Effector CD8-positive, alpha-beta T cell (primary cell): ENCODE data around the gene FIZ1.
"Not testable (repeated sequence)": the region's sequence is repeated elsewhere in the genome, so short reads cannot be mapped to it uniquely, and the experiment has no call there.

Experiments used
- DNase-seq: peaks from one replicate; lab custom pipeline; 2025; lab: John Stamatoyannopoulos, UW

The FIZ1 gene

GRCh38 chr19:55576746-55577145, 22.6 kb downstream of the FIZ1 start:
- no peak for DNase-seq

GRCh38 chr19:55573929-55574328, 25.4 kb downstream of the FIZ1 start:
- not testable (repeated sequence) for DNase-seq

- DNase-seq: not testable (repeated sequence)
Measured at GRCh38 chr19:55569477-55569876, 29.8 kb downstream of the FIZ1 start.

- DNase-seq: no peak
Measured at GRCh38 chr19:55567708-55568328, 31.5 kb downstream of the FIZ1 start.

- no peak for DNase-seq
Measured at GRCh38 chr19:55566823-55567222, 32.5 kb downstream of the FIZ1 start.

GRCh38 chr19:55563261-55563690, 36.0 kb downstream of the FIZ1 start:
- no peak for DNase-seq

GRCh38 chr19:55559684-55560083, 39.6 kb downstream of the FIZ1 start:
- DNase-seq: no peak

- DNase-seq: no peak
Measured at GRCh38 chr19:55554741-55555152, 44.6 kb downstream of the FIZ1 start.

GRCh38 chr19:55554302-55554701, 45.0 kb downstream of the FIZ1 start:
- DNase-seq: no peak

- DNase-seq: no peak
Measured at GRCh38 chr19:55553217-55554182, 45.8 kb downstream of the FIZ1 start.

- DNase-seq: no peak
Measured at GRCh38 chr19:55552620-55553019, 46.7 kb downstream of the FIZ1 start.

- DNase-seq: no peak
Measured at GRCh38 chr19:55552206-55552605, 47.1 kb downstream of the FIZ1 start.

- no peak for DNase-seq
Measured at GRCh38 chr19:55550321-55550650, 49.0 kb downstream of the FIZ1 start.

- DNase-seq: no peak
Measured at GRCh38 chr19:55549500-55550320, 49.6 kb downstream of the FIZ1 start.

GRCh38 chr19:55546822-55547614, 52.3 kb downstream of the FIZ1 start:
- no peak for DNase-seq

- DNase-seq: no peak
Measured at GRCh38 chr19:55546011-55546410, 53.3 kb downstream of the FIZ1 start.

GRCh38 chr19:55545443-55545842, 53.9 kb downstream of the FIZ1 start, which contains the start of gene SBK3:
Gene SBK3, minus strand, starts transcription at chr19:55545543. Its CDS starts 0 bp downstream, at chr19:55545543.
- DNase-seq: no peak

GRCh38 chr19:55544776-55545439, 54.4 kb downstream of the FIZ1 start:
- DNase-seq: no peak

- no peak for DNase-seq
Measured at GRCh38 chr19:55544014-55544413, 55.3 kb downstream of the FIZ1 start.

- no peak for DNase-seq
Measured at GRCh38 chr19:55543567-55543966, 55.8 kb downstream of the FIZ1 start.
